Stimulated activated CD8-positive, alpha-beta memory T cell treated with anti-CD3 and anti-CD28 coated beads, Interleukin-15, amount 100 ng/mL, for 4 hours (primary cell): ENCODE results near the gene CCDC69.

Experiments
- DNase-seq, 2 donors: peaks; one replicate each; pipeline ENCODE4 v3.0.0-alpha.2; 2020; ENCODE audit warnings: low read depth in 2 of 2

The CCDC69 gene

GRCh38 chr5:151164687-151165392, 59.1 kb downstream of the CCDC69 start:
- DNase-seq, result peak in 1 of 2 donors; percentile 62

DNA sequence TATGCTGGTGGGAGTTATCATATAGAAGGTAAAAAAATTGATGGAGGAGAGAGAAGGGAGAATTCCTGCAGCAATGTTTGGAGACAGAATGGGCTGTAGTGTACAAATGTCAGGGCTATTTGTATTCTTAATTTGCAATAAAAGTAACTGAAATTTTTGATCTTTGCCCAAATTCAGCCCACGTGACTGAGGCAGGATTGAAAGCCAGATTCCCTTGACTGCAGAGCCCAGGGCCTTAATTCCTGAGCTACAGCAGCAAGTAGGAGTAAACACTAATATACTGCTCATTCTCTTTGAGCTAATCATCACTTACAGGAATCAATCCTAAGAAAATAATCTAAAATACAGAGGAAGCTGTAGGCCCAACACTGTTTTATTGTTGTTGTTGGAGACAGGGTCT, 61.1 kb downstream of the CCDC69 start:
- no peak for DNase-seq

DNA sequence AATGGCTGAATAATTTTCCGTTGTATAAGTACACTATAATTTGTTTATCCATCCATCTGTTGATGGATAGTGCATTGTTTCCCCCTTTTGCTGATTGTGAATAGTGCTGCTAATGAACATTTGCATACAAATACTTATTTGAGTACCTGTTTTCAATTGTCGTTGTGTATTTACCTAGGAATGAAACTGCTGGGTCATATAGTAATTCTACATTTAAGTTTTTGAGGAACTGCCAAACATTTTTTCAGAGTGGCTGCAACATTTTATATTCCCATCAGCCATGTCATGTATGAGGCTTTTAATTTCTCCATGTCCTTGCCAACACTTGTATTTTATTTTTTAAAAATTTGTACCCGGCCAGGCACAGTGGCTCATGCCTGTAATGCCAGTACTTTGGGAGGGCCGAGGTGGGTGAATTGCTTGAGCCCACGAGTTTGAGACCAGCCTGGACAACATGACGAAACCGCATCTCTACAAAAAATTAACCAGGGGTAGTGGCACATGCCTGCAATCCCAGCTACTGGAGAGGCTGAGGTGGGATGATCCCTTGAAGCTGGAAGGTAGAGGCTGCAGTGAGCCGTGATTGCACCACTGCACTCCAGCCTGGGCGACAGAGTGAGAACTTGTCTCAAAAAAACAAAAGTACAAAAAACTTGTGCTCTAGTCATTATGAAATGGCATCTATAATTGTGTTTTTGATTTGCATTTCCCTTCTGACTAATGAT, 64.1 kb downstream of the CCDC69 start:
- no peak for DNase-seq

- no peak for DNase-seq
Measured at GRCh38 chr5:151158287-151158661, 65.6 kb downstream of the CCDC69 start.

GRCh38 chr5:151157426-151158286, 66.2 kb downstream of the CCDC69 start, which contains the start of gene ANXA6:
ANXA6 (minus strand) TSS chr5:151157779; CDS start chr5:151147901, 9,878 bp downstream.
- DNase-seq, result peak; percentile 24 to 46

DNA sequence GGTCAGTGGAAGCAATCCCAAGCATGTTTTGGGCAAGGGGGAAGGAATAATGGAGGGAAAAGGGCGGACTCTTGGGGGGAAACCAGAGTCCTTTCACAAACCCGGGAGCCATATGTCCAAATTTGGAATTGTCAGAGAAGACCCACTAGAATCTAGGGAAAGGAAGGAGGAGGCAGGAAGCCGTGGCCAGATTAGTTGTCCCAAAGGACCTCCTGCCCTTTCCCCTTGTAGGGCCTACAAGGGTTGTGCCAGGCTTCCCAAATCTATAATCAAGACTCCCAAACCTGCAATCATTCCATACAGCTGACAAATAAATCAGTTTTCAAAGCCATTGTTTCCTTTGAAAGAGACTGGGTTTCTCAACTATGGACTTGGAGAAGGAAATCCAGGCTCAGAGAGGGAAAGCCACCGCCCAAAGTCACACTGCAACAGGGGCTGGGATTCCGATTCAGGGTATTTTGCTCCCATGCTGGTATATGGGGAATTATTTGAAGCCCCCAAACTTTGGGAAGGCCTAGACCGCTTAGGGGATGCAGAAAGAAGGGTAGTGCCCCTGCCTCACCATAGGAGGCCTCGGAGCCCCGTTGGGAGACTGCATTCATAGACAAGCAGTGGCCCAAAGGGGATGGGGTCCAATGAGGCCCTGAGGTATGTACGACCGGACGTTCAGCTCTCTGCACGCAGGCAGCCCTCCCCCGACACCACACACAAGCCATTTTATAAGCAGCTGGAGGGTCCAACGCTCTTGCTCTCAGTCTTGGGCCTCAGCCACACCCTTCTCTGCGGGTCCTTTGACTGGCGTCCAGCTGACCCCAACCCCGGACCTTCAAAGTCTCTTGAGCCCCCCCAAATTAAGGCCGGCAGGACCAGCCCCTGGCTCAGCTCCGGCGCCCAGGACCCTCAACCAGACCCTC, 67.1 kb downstream of the CCDC69 start:
- DNase-seq, result no peak

GRCh38 chr5:151155775-151156506, 68.0 kb downstream of the CCDC69 start:
- DNase-seq, result no peak

DNA sequence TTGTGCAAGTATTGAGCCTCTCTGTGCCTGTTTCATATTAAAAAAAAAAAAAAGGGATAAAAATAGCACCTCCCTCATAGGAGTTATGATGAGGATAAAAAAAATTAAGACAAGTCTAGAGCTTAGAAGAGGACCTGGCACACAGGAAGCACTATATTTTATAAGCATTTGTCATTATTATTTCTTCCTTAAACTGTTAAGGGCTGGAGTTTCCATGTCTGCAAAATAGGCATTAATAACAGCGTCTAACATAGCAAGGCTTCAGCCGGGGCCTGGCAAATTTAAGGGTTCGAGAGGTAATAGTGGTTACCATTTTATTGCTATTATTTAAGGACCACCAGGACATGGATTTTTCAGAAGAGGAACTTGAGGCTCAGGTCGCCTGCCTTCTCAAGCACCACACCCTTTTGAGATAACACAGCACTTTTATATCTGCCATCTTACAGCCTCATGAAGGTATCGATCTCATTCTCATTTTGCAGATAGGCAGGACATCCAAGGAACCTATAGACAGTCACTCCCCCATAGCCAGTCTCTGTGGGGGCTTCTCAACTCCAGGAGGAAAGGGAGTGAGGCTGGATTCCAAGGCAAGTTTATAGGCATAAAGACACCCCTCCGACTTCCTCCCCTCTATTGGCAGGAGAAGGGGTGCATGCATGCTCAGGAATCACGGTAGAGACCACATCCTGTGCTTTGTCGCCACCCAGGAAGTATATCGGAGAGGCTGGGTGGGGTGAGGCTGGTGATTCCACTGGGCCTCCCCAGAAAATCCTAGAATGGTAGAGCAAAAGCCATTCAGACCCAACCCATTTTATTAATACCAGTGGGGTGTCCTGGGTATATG, 68.7 kb downstream of the CCDC69 start:
- DNase-seq, result peak in 1 of 2 donors; percentile 38

DNA sequence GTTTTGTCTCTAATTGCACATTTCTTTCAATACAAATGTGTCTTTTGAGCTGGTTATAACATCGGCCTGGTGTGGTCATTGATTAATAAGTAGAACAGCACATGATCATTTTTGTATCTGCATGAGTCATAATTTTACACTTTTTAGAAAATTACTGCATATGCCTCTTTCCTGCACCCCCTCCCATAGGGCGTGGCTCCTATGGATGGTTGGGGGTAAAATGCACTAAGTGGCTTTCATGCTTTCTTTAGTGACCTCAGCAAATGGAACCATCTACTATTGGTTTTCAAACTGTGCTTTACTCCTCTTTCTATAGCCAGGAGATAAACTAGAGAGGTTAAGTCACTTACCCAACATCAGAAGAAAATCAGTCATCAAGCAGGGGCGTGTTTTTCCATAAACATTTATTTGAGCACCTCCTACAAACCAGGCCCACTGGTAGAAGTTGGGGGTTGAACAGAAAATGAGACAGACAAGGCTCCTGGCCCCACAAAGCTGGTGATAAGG, 70.1 kb downstream of the CCDC69 start:
- no peak for DNase-seq

- no peak for DNase-seq
Measured at GRCh38 chr5:151153300-151153699, 70.6 kb downstream of the CCDC69 start.

DNA sequence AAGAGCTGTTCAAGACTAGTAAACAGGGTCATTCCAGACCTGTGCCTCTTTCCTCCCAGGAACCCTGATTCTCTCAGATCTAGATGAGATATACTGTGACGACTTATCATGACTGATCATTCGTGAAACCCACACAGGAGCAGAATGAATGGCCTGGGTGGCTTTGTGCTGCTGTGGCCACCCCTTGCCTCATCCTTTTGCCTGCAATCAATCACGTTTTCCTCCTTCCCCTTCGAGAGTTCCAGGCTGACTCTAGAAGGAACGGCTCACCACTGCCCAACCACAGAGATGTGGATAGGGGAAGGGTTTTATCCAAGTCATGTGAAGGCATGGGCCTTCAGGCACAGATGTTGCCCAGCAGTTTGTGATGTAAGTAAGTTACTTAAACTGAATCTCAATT, 72.1 kb downstream of the CCDC69 start:
- DNase-seq, result no peak

DNA sequence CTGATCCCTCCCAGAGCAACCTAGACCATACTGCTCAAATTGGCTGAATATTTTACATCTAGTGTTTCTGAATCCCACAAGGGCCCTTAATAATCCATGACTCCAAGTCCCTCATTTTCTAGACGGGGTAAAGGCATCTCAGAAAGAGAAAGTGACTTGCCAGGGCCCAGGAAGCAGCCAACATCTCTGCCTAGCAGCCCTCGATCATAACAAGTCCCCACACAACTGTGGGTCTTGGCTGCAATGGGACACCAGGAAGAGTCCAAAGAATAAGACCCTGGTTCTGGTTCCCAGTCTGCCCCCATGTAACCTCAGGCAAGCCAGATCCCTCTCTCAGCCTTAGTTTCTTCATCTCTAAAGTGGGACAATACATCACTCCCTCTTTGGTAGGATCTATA, 72.6 kb downstream of the CCDC69 start:
- no peak for DNase-seq

DNA sequence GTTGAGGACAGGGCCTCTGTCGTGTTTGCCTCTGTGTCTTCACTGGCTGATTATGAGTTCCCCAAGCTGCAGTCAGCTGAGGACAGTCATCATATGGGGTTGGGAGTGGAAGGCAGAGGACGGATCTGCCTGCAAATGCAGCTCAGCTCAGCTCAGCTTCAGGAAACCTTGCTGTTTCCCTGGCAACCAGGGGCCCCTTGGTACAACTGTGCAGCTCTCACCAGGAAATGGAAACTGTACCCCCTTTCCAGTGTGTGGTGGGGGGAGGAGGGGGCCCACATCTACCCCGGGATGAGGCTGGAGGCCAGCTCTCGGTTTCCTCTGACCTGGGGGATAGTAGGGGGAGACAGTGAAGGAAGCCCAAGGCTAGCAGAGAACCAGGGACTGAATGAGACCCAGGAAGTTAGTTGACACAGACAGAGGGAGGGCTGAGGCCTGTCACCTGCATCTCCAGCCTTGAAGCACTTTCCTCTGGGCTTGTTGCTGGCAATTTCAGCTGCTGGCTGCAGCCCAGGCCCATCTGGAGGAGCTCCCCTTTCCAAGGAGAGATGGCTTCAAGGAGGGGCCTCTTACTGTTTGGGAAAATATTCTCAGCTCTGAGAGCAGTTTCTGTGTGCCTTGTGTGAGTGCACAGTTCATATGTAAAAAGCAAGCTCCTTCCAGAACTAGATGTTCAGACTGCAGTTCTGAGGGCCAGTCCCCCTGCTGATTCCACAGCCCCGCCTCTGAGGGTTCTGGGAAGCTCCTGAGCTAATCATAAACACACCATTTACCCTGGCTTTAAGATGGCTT, 73.2 kb downstream of the CCDC69 start:
- DNase-seq, result peak in 1 of 2 donors; percentile 32

- DNase-seq, result no peak
Measured at GRCh38 chr5:151148583-151148982, 75.3 kb downstream of the CCDC69 start.

- DNase-seq, result no peak
Measured at GRCh38 chr5:151147033-151147432, 76.9 kb downstream of the CCDC69 start.

GRCh38 chr5:151146061-151146460, 77.8 kb downstream of the CCDC69 start:
- DNase-seq, result no peak

DNA sequence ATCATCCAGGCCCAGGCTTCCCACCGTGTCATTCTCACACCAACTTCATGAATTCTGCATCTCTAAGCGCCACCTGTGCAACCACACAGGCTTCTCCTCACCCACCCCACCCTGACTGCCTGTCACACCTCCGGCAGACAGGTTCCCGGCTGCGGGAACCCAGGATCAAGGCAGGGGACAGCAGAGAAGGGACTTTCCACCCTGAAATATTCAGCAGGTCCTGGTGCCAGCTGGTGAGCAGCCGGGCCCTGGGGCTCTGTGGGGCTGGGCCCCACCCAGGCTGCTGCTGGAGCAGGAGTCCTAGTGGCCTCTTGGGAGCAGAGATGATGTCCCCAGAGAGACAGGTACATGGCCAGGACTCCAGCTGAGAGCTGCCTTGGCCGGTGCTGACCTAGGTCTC, 79.0 kb downstream of the CCDC69 start:
- DNase-seq, result no peak

DNA sequence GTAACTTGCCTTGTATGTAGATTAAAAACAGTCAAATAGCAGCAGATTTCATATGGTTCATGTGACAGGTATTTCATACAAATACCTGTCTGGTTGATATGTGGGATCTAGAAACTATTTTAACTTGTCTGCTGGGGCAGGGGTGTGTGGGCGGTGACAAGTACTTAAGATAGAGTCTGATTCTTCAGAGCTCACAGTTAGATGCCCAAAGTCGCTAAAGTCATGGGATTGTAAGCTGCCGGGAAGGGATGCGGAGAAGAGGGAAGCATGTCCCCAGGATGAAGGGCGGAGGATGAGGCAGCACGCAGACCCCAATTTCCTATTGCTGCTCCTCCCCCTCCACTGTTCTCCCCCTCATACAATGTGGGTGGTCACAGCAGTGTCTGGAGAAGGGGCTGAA, 79.6 kb downstream of the CCDC69 start:
- DNase-seq, result no peak

DNA sequence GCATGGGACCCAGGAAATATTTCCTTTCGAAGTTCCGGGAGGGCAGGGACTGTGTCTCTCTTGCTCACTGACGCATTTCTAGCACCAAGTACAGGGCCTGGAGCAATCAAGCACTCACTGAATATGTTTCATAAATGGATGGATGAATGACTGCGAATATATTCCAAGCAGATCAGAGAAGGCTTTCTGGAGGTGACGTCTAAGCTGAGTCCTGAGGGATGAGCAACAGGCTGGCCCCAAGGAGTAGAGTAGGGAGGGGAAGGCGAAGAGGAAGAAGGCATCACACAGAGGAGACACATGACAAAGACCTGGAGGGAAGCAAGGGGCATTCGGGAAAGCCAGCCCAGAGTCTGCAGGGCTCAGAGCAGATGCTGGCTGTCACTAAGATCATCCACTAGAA, 80.2 kb downstream of the CCDC69 start:
- no peak for DNase-seq
